ENCODE data around the gene PLEK. TPM values are rescaled to one million over a fixed set of nuclear protein-coding genes. Genes with fewer than 3 reads are reported as not detected.

The PLEK gene
- total and polyA plus RNA-seq, 2 of the 13 experiments (the other 11 are each of a cell fraction or from before 2014, with no cell fraction given): not detected

GRCh38 chr2:68431316-68431972, 66.4 kb downstream of the PLEK start:
- no peaks in the 10 kb centered on the region for H3K36me3 ChIP-seq (replicated peaks in 1 of 2; ENCODE audit: control insufficient read depth in 1 of 2, insufficient read depth in 2 of 2, low read length in 2 of 2)
- in situ Hi-C loops (cut with HindIII; ENCODE audit: extremely low pct_ligation_motif_present, low pct_unique_long_range_greater_than_20kb) (no loop called here), intact Hi-C loops (cut with micrococcal nuclease; ENCODE audit: unreplicated experiment) (no loop called here)
- H3K9ac ChIP-seq (ENCODE audit: insufficient read depth, low read depth, low read length): no peak overlapping the region
- H3K27ac ChIP-seq (ENCODE audit: extremely low read length, insufficient read depth, low read length): no peak overlapping the region
- H3K4me1 ChIP-seq (ENCODE audit: insufficient read depth, low read length): no peaks in the 10 kb centered on the region
- H3K9me3 ChIP-seq (ENCODE audit: low read length): no peaks in the 10 kb centered on the region
- no peak overlapping the region for H3K4me2 ChIP-seq (ENCODE audit: low read depth, low read length)
- TF ChIP-seq NCOA1 (CRISPR knock-in tag; IDR thresholded peaks at IDR 0.05): no peak
- no peak for TF ChIP-seq ZNF230 (CRISPR knock-in tag; IDR thresholded peaks at IDR 0.05)
- no peak for TF ChIP-seq ZFP36L1 (CRISPR knock-in tag; IDR thresholded peaks at IDR 0.05)
- TF ChIP-seq MYNN (CRISPR knock-in tag; IDR thresholded peaks at IDR 0.05; ENCODE audit: low read depth): no peak
- no peak for TF ChIP-seq ZBTB37 (CRISPR knock-in tag; IDR thresholded peaks at IDR 0.05)
- TF ChIP-seq USF2 (IDR thresholded peaks at IDR 0.05; ENCODE audit: low read depth, low read length): no peak
- no peak for TF ChIP-seq USF2 (CRISPR knock-in tag; IDR thresholded peaks at IDR 0.05; ENCODE audit: borderline replicate concordance)
- no peak for TF ChIP-seq HNRNPH1 (optimal IDR thresholded peaks at IDR 0.05; ENCODE audit: low read depth, low read length)
- TF ChIP-seq KDM2A (CRISPR knock-in tag; IDR thresholded peaks at IDR 0.05; ENCODE audit: borderline replicate concordance, low read depth): no peak
- TF ChIP-seq MBNL3 (CRISPR knock-in tag; conservative IDR thresholded peaks at IDR 0.05): no peak
- TF ChIP-seq ATF5 (CRISPR knock-in tag; IDR thresholded peaks at IDR 0.05; ENCODE audit: low read depth): no peak
- no peak for TF ChIP-seq ZNF652 (CRISPR knock-in tag; IDR thresholded peaks at IDR 0.05; ENCODE audit: borderline replicate concordance, low read depth)
- TF ChIP-seq NFIC (IDR thresholded peaks at IDR 0.05; ENCODE audit: low read length): no peak
- TF ChIP-seq ZC3H13 (CRISPR knock-in tag; IDR thresholded peaks at IDR 0.05): no peak
- no peak for TF ChIP-seq ZNF10 (CRISPR knock-in tag; IDR thresholded peaks at IDR 0.05; ENCODE audit: borderline replicate concordance, low read depth)
- TF ChIP-seq PCBP1 (IDR thresholded peaks at IDR 0.05; ENCODE audit: borderline replicate concordance, low read depth, low read length): no peak
- no peak for TF ChIP-seq CBFB (CRISPR knock-in tag; IDR thresholded peaks at IDR 0.05)
- DNase-seq (ENCODE audit: low spot score) (no peak), ATAC-seq (peak; percentile 21; the same call in 2 of the 3 replicates), FAIRE-seq (no peak)
- H3K4me3 ChIP-seq (replicated peaks in 1 of 3; ENCODE audit: insufficient read depth in 1 of 3, low read depth in 2 of 3, low read length in 3 of 3): no peak overlapping the region
- no TSS peak for BruUV-seq (replicated peaks)
- WGBS (ENCODE audit: low lambda C conversion rate): 29% methylated on average over 8 of the region's 8 CpGs
- no peaks in the 10 kb centered on the region for H3K79me2 ChIP-seq (ENCODE audit: insufficient read depth, low read length)
- POLR2A ChIA-PET: no interaction called here
- no peaks in the 10 kb centered on the region; a peak in 1 of 5 replicates for H3K27me3 ChIP-seq (ENCODE audit: control insufficient read depth in 1 of 2, insufficient read depth in 2 of 2, low read length in 2 of 2)
- H4K20me1 ChIP-seq (ENCODE audit: insufficient read depth, low read length): no peaks in the 10 kb centered on the region
- CTCF ChIA-PET (ENCODE audit: low intra/inter-chr PET ratio, low total read pairs): no interaction called here
- H2AFZ ChIP-seq (ENCODE audit: low read length): no peak overlapping the region

Measured in HepG2 (cell line).